Suprapubic skin (tissue), 4 donors: ENCODE data around the gene COLEC11. TPM values are rescaled to one million over a fixed set of nuclear protein-coding genes. Genes with fewer than 3 reads are reported as not detected.
A peak's percentile ranks its signal among the peaks of the same experiment; 100 is the strongest.

ENCODE experiments used
- DNase-seq, 2 donors: peaks; one replicate each; pipeline ENCODE4 v3.0.0-alpha.2; 2019; ENCODE audit warnings: low spot score in 2 of 2
- H3K27ac ChIP-seq: fragments of 200-600 bp; sonication (generic); one replicate; pipeline ENCODE4 v1.5.1; 2019
- H3K27me3 ChIP-seq: fragments of 200-600 bp; sonication (generic); one replicate; pipeline ENCODE4 v1.5.1; 2019
- H3K36me3 ChIP-seq: fragments of 200-600 bp; sonication (generic); one replicate; pipeline ENCODE4 v1.5.1; 2019
- H3K4me1 ChIP-seq: fragments of 200-600 bp; sonication (generic); one replicate; pipeline ENCODE4 v1.5.1; 2019
- H3K4me3 ChIP-seq: fragments of 200-600 bp; sonication (generic); one replicate; pipeline ENCODE4 v1.5.1; 2019; ENCODE audit warnings: mild to moderate bottlenecking
- H3K9me3 ChIP-seq: fragments of 200-600 bp; sonication (generic); one replicate; pipeline ENCODE4 v1.5.1; 2019
- CTCF ChIP-seq, 2 donors: fragments of 200-600 bp in 1 of 2; fragments of 450-650 bp in 1 of 2; sonication (generic) in 1 of 2; IDR thresholded peaks; one replicate each; pipeline ENCODE4 v1.5.1; 2016 to 2019; ENCODE audit warnings: antibody characterized with exemption in 2 of 2, mild to moderate bottlenecking in 1 of 2, moderate library complexity in 1 of 2
- EP300 ChIP-seq: sonication (generic); formaldehyde crosslinking; IDR thresholded peaks from one replicate; pipeline ENCODE4 v1.6.1; 2017; ENCODE audit warnings: antibody characterized with exemption
- POLR2A ChIP-seq, 2 donors: fragments of 450-650 bp; IDR thresholded peaks; one replicate each; pipeline ENCODE4 v1.6.1; 2017; ENCODE audit warnings: antibody characterized with exemption in 2 of 2, mild to moderate bottlenecking in 2 of 2, moderate library complexity in 2 of 2
- POLR2AphosphoS5 ChIP-seq, 3 donors: sonication (generic); formaldehyde crosslinking; IDR thresholded peaks; one replicate each; pipeline ENCODE4 v1.6.1; 2017; ENCODE audit warnings: antibody characterized with exemption in 3 of 3
- WGBS: methylation state at CpG from one replicate; pipeline ENCODE4 v1.1.5; 2018; 5-methylcytosine and 5-hydroxymethylcytosine counted together
- total RNA-seq, 4 donors: library from RNA; depleted of rRNA; stranded (reverse); fragments of >200 nt; gene quantifications; one replicate each; pipeline ENCODE4 v1.1.0, GENCODE V29; 2016

The COLEC11 gene
- total RNA-seq, 4 donors from 2014 or later, result 0.39 to 0.68 TPM; not detected in 2

- WGBS, result 86% methylated on average over 13 of the region's 15 CpGs
- H3K27ac ChIP-seq, result no peak overlapping the region
- no peaks in the 10 kb centered on the region for H3K9me3 ChIP-seq
- H3K4me1 ChIP-seq, result no peaks in the 10 kb centered on the region
- TF ChIP-seq CTCF (IDR thresholded peaks at IDR 0.05) (no peak), POLR2AphosphoS5 (IDR thresholded peaks at IDR 0.05) (no peak), POLR2A (IDR thresholded peaks at IDR 0.05) (no peak)
- no peak overlapping the region for H3K4me3 ChIP-seq
- peak; percentile 37 to 65 for DNase-seq
- peaks cover 2% of the 10 kb centered on the region for H3K27me3 ChIP-seq
- H3K36me3 ChIP-seq, result no peaks in the 10 kb centered on the region
Measured at GRCh38 chr2:3644891-3645605, 50.1 kb downstream of the COLEC11 start.

- Histone ChIP-seq H3K9me3 (no peaks in the 10 kb centered on the region), H3K4me1 (peaks cover 3% of the 10 kb centered on the region), H3K27ac (no peak overlapping the region), H3K4me3 (no peak overlapping the region), H3K27me3 (peaks cover 3% of the 10 kb centered on the region), H3K36me3 (no peaks in the 10 kb centered on the region)
- WGBS, result 85% methylated on average over 7 of the region's 10 CpGs
- peak in 1 of 2 donors; percentile 16 for DNase-seq
- TF ChIP-seq POLR2A (IDR thresholded peaks at IDR 0.05), result no peak
- no peak for TF ChIP-seq EP300
- no peak for TF ChIP-seq POLR2AphosphoS5 (IDR thresholded peaks at IDR 0.05)
- TF ChIP-seq CTCF (IDR thresholded peaks at IDR 0.05), result no peak
Measured at GRCh38 chr2:3645745-3646389, 51.0 kb downstream of the COLEC11 start.

GRCh38 chr2:3646446-3646845, 51.5 kb downstream of the COLEC11 start:
- H3K4me3 ChIP-seq, result no peak overlapping the region
- no peak for TF ChIP-seq POLR2AphosphoS5 (IDR thresholded peaks at IDR 0.05)
- no peak for TF ChIP-seq CTCF (IDR thresholded peaks at IDR 0.05)
- TF ChIP-seq POLR2A (IDR thresholded peaks at IDR 0.05), result no peak
- no peak for TF ChIP-seq EP300
- H3K4me1 ChIP-seq, result peaks cover 5% of the 10 kb centered on the region
- no peak overlapping the region for H3K27ac ChIP-seq
- H3K27me3 ChIP-seq, result peaks cover 3% of the 10 kb centered on the region
- no peaks in the 10 kb centered on the region for H3K9me3 ChIP-seq
- 90% methylated on average over 8 of the region's 8 CpGs for WGBS
- H3K36me3 ChIP-seq, result no peaks in the 10 kb centered on the region
- no peak for DNase-seq

GRCh38 chr2:3647246-3647645, 52.3 kb downstream of the COLEC11 start:
- TF ChIP-seq POLR2AphosphoS5 (IDR thresholded peaks at IDR 0.05) (no peak), CTCF (IDR thresholded peaks at IDR 0.05) (no peak), POLR2A (IDR thresholded peaks at IDR 0.05) (no peak), EP300 (no peak)
- no peak overlapping the region for H3K4me3 ChIP-seq
- 77% methylated on average over 13 of the region's 13 CpGs for WGBS
- no peaks in the 10 kb centered on the region for H3K36me3 ChIP-seq
- DNase-seq, result no peak
- no peaks in the 10 kb centered on the region for H3K9me3 ChIP-seq
- H3K27me3 ChIP-seq, result peaks cover 6% of the 10 kb centered on the region
- H3K4me1 ChIP-seq, result peaks cover 11% of the 10 kb centered on the region
- no peak overlapping the region for H3K27ac ChIP-seq

DNA sequence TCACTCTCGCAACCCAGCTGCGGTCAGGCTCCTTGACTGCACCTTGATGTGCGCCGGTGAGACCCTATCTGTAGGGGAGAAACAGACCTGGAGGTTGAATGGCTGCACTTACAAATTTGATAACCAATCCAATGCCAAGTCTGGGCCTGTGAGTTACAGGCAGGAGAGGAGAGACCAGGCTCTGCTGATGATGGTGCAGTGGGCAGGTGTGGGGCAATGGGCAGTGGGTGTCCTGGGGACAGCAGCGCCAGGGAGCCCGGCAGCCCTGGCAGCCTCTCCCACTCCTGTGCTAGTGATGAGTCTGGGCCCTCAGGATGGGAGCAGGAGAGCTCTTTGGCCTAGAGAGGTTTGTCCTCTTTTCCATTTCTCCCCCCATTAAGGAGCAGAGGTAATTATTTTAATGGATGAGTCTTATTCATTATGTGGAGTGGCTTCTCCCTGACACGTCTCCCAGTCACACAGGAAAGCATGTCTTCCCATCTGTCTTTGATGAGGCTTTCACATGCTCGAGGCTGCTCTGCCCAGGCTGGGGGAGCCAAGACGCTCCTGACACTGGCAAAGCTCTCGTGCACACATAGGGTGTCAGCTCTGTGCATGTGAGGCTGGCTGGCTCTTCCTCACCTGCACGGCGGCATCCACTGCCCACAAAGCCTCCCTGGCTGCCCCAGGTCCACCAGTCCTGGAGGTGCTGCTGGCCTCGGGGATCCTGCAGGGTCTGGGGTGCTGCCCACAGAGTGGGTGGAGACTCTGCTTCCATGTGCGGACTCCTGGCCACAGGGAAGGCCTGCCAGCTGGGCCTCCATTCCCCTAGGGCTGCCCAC, 53.1 kb downstream of the COLEC11 start:
- peaks cover 11% of the 10 kb centered on the region for H3K4me1 ChIP-seq
- 80% methylated on average over 12 of the region's 14 CpGs for WGBS
- H3K27me3 ChIP-seq, result peaks cover 6% of the 10 kb centered on the region
- H3K36me3 ChIP-seq, result no peaks in the 10 kb centered on the region
- TF ChIP-seq POLR2AphosphoS5 (IDR thresholded peaks at IDR 0.05) (no peak), EP300 (no peak), CTCF (IDR thresholded peaks at IDR 0.05) (no peak), POLR2A (IDR thresholded peaks at IDR 0.05) (no peak)
- no peaks in the 10 kb centered on the region for H3K9me3 ChIP-seq
- no peak overlapping the region for H3K27ac ChIP-seq
- DNase-seq, result no peak
- no peak overlapping the region for H3K4me3 ChIP-seq
